Activated CD4-positive, alpha-beta T cell treated with anti-CD3 and anti-CD28 coated beads, Interleukin-2, amount 10 ng/mL, durations not matched to agents 7 days and 5 days (primary cell): ENCODE data around the gene BRD3. TPM values are rescaled to one million over a fixed set of nuclear protein-coding genes. Genes with fewer than 3 reads are reported as not detected.
"Not testable (repeated sequence)": the region's sequence is repeated elsewhere in the genome, so short reads cannot be mapped to it uniquely, and the experiment has no call there.

ENCODE experiments used
- CTCF ChIA-PET: fragments of 350-600 bp; sonication (Branson Sonifier 250); formaldehyde crosslinking; loops from one replicate; lab custom pipeline; 2021; ENCODE audit warnings: antibody characterized with exemption; lab: Charles Lee
- POLR2A ChIA-PET: fragments of 350-600 bp; sonication (Branson Sonifier 250); formaldehyde crosslinking; loops from one replicate; lab custom pipeline; 2021; ENCODE audit warnings: antibody characterized with exemption; lab: Charles Lee
- DNase-seq: peaks from one replicate; pipeline ENCODE4 v3.0.0-alpha.2; 2020
- H3K27ac Mint-ChIP-seq: one replicate; pipeline ENCODE4 v1.8.0; 2021; ENCODE audit warnings: mild to moderate bottlenecking, moderate library complexity, mixed read lengths
- H3K27me3 Mint-ChIP-seq: one replicate; pipeline ENCODE4 v1.8.0; 2021; ENCODE audit warnings: mixed read lengths
- H3K36me3 Mint-ChIP-seq: one replicate; pipeline ENCODE4 v1.8.0; 2021; ENCODE audit warnings: low read depth, mixed read lengths
- H3K4me1 Mint-ChIP-seq: one replicate; pipeline ENCODE4 v1.8.0; 2021; ENCODE audit warnings: mixed read lengths
- H3K4me3 Mint-ChIP-seq: one replicate; pipeline ENCODE4 v1.8.0; 2021; ENCODE audit warnings: mild to moderate bottlenecking, moderate library complexity, mixed read lengths
- H3K9me3 Mint-ChIP-seq: one replicate; pipeline ENCODE4 v1.8.0; 2021; ENCODE audit warnings: mixed read lengths
- total RNA-seq, 2 experiments: library from RNA; stranded (reverse); gene quantifications; one replicate each; pipeline ENCODE4 v1.2.3, GENCODE V29; 2021

The BRD3 gene
- total RNA-seq: 10 to 100 TPM; 40.1 to 47.4 TPM

GRCh38 chr9:134067904-134068743, at the start of gene BRD3:
Gene BRD3, minus strand, starts transcription at chr9:134068026. Its CDS starts 14,549 bp downstream, at chr9:134053477.
- H3K4me1 Mint-ChIP-seq: peaks cover 35% of the 10 kb centered on the region
- CTCF ChIA-PET: interaction anchor here (0.6 to 1.1 kb wide), 2 partner anchors 42 to 44 kb away, joined by 3 to 6 read pairs; partner anchors contain the start of gene BRD3OS
- POLR2A ChIA-PET: no interaction called here

GRCh38 chr9:134112561-134112960, 44.7 kb upstream of the BRD3 start:
- Mint-ChIP-seq H3K4me1 (no peaks in the 10 kb centered on the region), H3K36me3 (no peaks in the 10 kb centered on the region), H3K9me3 (no peaks in the 10 kb centered on the region), H3K27me3 (no peaks in the 10 kb centered on the region), H3K27ac (no peak overlapping the region), H3K4me3 (no peak overlapping the region)
- ChIA-PET POLR2A (no interaction called here), CTCF (interaction anchor here (0.6 kb wide), 1 partner anchor 122 kb away, joined by 3 read pairs; no protein-coding TSS in a partner anchor)
- DNase-seq: no peak

More at GRCh38 chr9:134067904-134068743, at the start of gene BRD3:
- H3K4me3 Mint-ChIP-seq: peak within 1 kb of the TSS; percentile 93
- H3K36me3 Mint-ChIP-seq: no peaks in the 10 kb centered on the region
- peak; percentile 81 for DNase-seq
- peak within 1 kb of the TSS; percentile 99 for H3K27ac Mint-ChIP-seq
- H3K9me3 Mint-ChIP-seq: no peaks in the 10 kb centered on the region
- peaks cover 15% of the 10 kb centered on the region for H3K27me3 Mint-ChIP-seq

GRCh38 chr9:134111064-134111463, 43.2 kb upstream of the BRD3 start:
- H3K9me3 Mint-ChIP-seq: no peaks in the 10 kb centered on the region
- no peak overlapping the region for H3K27ac Mint-ChIP-seq
- no peaks in the 10 kb centered on the region for H3K4me1 Mint-ChIP-seq
- POLR2A ChIA-PET: no interaction called here
- CTCF ChIA-PET: no interaction called here
- peaks cover 9% of the 10 kb centered on the region for H3K27me3 Mint-ChIP-seq
- no peak for DNase-seq
- H3K4me3 Mint-ChIP-seq: no peak overlapping the region
- H3K36me3 Mint-ChIP-seq: no peaks in the 10 kb centered on the region

- Mint-ChIP-seq H3K4me3 (no peak overlapping the region), H3K36me3 (no peaks in the 10 kb centered on the region), H3K27ac (no peak overlapping the region), H3K27me3 (peaks cover 13% of the 10 kb centered on the region), H3K4me1 (no peaks in the 10 kb centered on the region), H3K9me3 (peaks cover 2% of the 10 kb centered on the region)
- ChIA-PET CTCF (no interaction called here), POLR2A (no interaction called here)
- DNase-seq: no peak
Observed at GRCh38 chr9:134103391-134103998, 35.7 kb upstream of the BRD3 start.

- no peak for DNase-seq
- Mint-ChIP-seq H3K27me3 (peaks cover 9% of the 10 kb centered on the region), H3K36me3 (no peaks in the 10 kb centered on the region), H3K4me3 (no peak overlapping the region), H3K4me1 (no peaks in the 10 kb centered on the region), H3K27ac (no peak overlapping the region), H3K9me3 (peaks cover 2% of the 10 kb centered on the region)
- CTCF ChIA-PET: no interaction called here
- POLR2A ChIA-PET: no interaction called here
Observed at GRCh38 chr9:134101623-134102149, 33.9 kb upstream of the BRD3 start.

- CTCF ChIA-PET: interaction anchor here (0.6 kb wide), 1 partner anchor 337 kb away, joined by 3 read pairs; no protein-coding TSS in a partner anchor
Observed at GRCh38 chr9:134101133-134101532, 33.3 kb upstream of the BRD3 start.

GRCh38 chr9:134100040-134100439, 32.2 kb upstream of the BRD3 start:
- Mint-ChIP-seq H3K27ac (no peak overlapping the region), H3K4me1 (no peaks in the 10 kb centered on the region), H3K9me3 (peaks cover 2% of the 10 kb centered on the region), H3K27me3 (peaks cover under 1% of the 10 kb centered on the region), H3K4me3 (no peak overlapping the region), H3K36me3 (no peaks in the 10 kb centered on the region)
- ChIA-PET POLR2A (no interaction called here), CTCF (no interaction called here)
- no peak for DNase-seq

More at GRCh38 chr9:134101133-134101532, 33.3 kb upstream of the BRD3 start:
- H3K4me1 Mint-ChIP-seq, H3K9me3 Mint-ChIP-seq, POLR2A ChIA-PET, H3K4me3 Mint-ChIP-seq, H3K36me3 Mint-ChIP-seq, H3K27me3 Mint-ChIP-seq, DNase-seq, H3K27ac Mint-ChIP-seq: not testable (repeated sequence)

- Mint-ChIP-seq H3K9me3 (peaks cover 2% of the 10 kb centered on the region), H3K27ac (no peak overlapping the region), H3K27me3 (peaks cover 1% of the 10 kb centered on the region), H3K4me3 (no peak overlapping the region), H3K36me3 (no peaks in the 10 kb centered on the region), H3K4me1 (no peaks in the 10 kb centered on the region)
- POLR2A ChIA-PET: no interaction called here
- CTCF ChIA-PET: interaction anchor here (1.0 kb wide), 1 partner anchor 26 kb away, joined by 4 read pairs; no protein-coding TSS in a partner anchor
- peak; percentile 72 for DNase-seq
Observed at GRCh38 chr9:134099123-134099761, 31.4 kb upstream of the BRD3 start.

- Mint-ChIP-seq H3K4me1 (no peaks in the 10 kb centered on the region), H3K27me3 (peaks cover 16% of the 10 kb centered on the region), H3K4me3 (no peak overlapping the region), H3K27ac (no peak overlapping the region), H3K36me3 (no peaks in the 10 kb centered on the region), H3K9me3 (no peaks in the 10 kb centered on the region)
- DNase-seq: no peak
- ChIA-PET POLR2A (no interaction called here), CTCF (interaction anchor here (1.1 kb wide), 1 partner anchor 64 kb away, joined by 3 read pairs; the partner anchor contains the start of gene BRD3OS)
Observed at GRCh38 chr9:134089972-134090371, 22.1 kb upstream of the BRD3 start.

- ChIA-PET POLR2A (no interaction called here), CTCF (no interaction called here)
- H3K4me1 Mint-ChIP-seq: no peaks in the 10 kb centered on the region
- DNase-seq: no peak
- no peak overlapping the region for H3K27ac Mint-ChIP-seq
- H3K27me3 Mint-ChIP-seq: peaks cover 14% of the 10 kb centered on the region
- H3K4me3 Mint-ChIP-seq: no peak overlapping the region
- H3K36me3 Mint-ChIP-seq: no peaks in the 10 kb centered on the region
- no peaks in the 10 kb centered on the region for H3K9me3 Mint-ChIP-seq
Observed at GRCh38 chr9:134088063-134088725, 20.4 kb upstream of the BRD3 start.

- no peaks in the 10 kb centered on the region for H3K9me3 Mint-ChIP-seq
- no peaks in the 10 kb centered on the region for H3K36me3 Mint-ChIP-seq
- no peak overlapping the region for H3K4me3 Mint-ChIP-seq
- POLR2A ChIA-PET: no interaction called here
- H3K4me1 Mint-ChIP-seq: no peaks in the 10 kb centered on the region
- DNase-seq: no peak
- CTCF ChIA-PET: no interaction called here
- H3K27me3 Mint-ChIP-seq: peaks cover 13% of the 10 kb centered on the region
- H3K27ac Mint-ChIP-seq: no peak overlapping the region
Observed at GRCh38 chr9:134085674-134086073, 17.8 kb upstream of the BRD3 start.

GRCh38 chr9:134083451-134083850, 15.6 kb upstream of the BRD3 start:
- no peak for DNase-seq
- Mint-ChIP-seq H3K36me3 (no peaks in the 10 kb centered on the region), H3K4me1 (no peaks in the 10 kb centered on the region), H3K4me3 (no peak overlapping the region), H3K27ac (no peak overlapping the region), H3K9me3 (peaks cover 4% of the 10 kb centered on the region), H3K27me3 (peaks cover 13% of the 10 kb centered on the region)
- POLR2A ChIA-PET: no interaction called here
- CTCF ChIA-PET: no interaction called here
